ENCODE results near the gene ZIM2.

ZIM2 gene

DNA sequence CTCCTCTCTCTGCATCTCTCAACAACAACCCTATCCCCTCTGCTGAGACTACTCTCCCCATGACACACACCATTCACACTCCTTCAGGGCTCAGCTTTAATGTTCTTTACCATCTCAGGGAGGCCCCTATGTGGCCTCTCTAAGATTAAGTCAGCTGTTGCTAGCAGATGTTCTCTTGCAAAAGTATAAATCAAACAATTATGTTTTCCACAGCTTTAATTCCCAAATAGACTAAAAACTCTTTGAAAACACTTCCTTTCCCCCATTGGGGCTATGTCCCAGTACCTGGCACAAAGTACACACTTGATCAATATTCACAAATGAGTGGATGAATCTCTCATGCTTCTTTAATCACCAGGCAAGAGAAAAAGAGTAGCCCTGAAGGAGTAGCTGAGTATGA, 5.1 kb downstream of the ZIM2 start:
- TF ChIP-seq, protein P1, sequence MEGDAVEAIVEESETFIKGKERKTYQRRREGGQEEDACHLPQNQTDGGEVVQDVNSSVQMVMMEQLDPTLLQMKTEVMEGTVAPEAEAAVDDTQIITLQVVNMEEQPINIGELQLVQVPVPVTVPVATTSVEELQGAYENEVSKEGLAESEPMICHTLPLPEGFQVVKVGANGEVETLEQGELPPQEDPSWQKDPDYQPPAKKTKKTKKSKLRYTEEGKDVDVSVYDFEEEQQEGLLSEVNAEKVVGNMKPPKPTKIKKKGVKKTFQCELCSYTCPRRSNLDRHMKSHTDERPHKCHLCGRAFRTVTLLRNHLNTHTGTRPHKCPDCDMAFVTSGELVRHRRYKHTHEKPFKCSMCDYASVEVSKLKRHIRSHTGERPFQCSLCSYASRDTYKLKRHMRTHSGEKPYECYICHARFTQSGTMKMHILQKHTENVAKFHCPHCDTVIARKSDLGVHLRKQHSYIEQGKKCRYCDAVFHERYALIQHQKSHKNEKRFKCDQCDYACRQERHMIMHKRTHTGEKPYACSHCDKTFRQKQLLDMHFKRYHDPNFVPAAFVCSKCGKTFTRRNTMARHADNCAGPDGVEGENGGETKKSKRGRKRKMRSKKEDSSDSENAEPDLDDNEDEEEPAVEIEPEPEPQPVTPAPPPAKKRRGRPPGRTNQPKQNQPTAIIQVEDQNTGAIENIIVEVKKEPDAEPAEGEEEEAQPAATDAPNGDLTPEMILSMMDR (IDR thresholded peaks at IDR 0.05; ENCODE audit: control insufficient read depth, insufficient read depth, low read depth, low read length, missing control alignments) = no peak
- no peak overlapping the region for H3K4me3 ChIP-seq (ENCODE audit: control insufficient read depth, low read depth, low read length)
- DNase-seq (ENCODE audit: low read depth) = no peak

DNA sequence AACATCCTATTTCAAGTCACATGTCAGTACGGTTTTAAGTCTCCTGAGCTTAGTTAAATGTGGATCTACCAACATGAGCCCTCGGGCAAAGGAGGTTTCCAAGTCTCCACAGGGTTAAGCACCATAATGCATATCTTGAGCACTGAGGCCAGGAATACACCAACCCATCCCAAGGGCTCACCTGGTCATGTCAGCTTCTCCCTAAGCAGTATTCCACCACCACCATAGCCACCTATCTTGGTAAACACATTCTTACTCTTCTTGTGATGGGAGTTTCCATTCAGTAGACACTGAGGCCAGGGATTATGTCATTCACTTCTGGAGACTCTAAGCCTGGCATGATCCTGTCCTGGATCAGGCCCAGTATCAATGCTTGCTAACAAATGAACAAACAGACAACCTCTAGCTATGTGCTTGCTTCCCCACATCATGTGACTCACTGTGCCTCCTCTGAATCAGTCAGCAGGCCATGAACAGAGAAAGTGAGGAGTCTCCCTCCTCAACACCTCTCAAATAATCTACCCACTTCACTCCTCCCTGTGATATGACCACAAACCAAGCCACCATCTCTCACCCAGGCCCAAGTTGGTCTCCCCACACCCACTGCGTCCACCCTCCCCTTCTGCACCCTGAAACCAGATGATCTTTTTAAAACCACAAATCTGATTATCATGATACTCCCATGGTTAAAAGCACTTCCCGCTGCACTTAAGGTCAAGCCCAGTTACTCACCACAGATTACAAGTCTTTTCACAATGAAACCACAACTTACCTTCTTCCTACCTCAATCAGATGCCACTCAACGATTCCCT, 5.8 kb downstream of the ZIM2 start:
- no peak overlapping the region for H3K4me3 ChIP-seq (ENCODE audit: control insufficient read depth, low read depth, low read length)
- no peak for DNase-seq (ENCODE audit: low read depth)
- TF ChIP-seq, protein P1 (IDR thresholded peaks at IDR 0.05; ENCODE audit: control insufficient read depth, insufficient read depth, low read depth, low read length, missing control alignments) = no peak

DNA sequence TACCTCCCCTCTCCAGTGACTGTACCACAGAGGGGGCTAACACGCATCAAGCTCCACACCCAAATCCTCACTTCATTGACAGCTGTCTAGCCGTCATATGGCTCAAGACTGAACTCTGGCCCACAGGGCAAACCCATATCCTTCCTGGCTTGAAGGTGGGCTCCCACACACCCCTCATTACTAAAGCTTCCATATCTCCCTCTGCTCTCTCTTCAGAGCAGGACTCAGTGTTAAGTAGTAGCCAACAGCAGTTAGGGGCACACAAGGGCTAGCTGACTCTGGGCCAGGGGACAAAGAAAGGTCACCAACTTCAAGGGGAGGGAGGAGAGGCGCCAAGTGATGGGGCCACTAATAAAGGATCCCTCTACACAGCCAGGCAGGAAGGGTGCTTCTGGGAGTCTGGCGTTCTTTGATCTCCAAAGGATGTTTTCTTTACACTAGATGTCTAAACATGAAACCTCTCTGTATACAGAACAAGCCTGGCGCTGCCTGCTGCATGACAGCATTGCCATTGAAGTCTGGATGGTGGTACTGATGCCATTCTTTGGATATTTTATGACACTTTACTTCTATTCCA, 8.1 kb downstream of the ZIM2 start:
- TF ChIP-seq, protein P1 (IDR thresholded peaks at IDR 0.05; ENCODE audit: control insufficient read depth, insufficient read depth, low read depth, low read length, missing control alignments) = no peak
- no peak overlapping the region for H3K4me3 ChIP-seq (ENCODE audit: control insufficient read depth, low read depth, low read length)
- no peak for DNase-seq (ENCODE audit: low read depth)

DNA sequence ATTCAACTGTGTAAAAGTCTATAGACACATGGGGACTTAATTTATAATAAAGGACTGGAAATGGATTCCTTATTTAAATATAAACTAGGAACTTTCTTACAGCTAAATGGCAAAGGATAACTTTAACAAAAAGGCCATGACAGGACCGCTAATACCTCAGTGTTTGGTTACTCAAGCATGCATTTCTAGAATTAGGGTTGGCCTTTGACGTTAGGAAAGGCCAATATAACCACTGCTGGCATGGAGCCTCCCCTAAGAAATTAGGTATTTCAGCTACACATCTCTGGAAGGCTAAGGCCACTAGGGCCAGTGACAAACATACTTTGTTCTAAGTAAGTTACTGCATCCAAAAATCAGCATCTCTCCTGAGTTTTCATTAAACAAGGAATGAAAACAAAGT, 9.3 kb downstream of the ZIM2 start:
- TF ChIP-seq, protein P1 (IDR thresholded peaks at IDR 0.05; ENCODE audit: control insufficient read depth, insufficient read depth, low read depth, low read length, missing control alignments) = no peak
- H3K4me3 ChIP-seq (ENCODE audit: control insufficient read depth, low read depth, low read length) = no peak overlapping the region
- DNase-seq (ENCODE audit: low read depth) = no peak

DNA sequence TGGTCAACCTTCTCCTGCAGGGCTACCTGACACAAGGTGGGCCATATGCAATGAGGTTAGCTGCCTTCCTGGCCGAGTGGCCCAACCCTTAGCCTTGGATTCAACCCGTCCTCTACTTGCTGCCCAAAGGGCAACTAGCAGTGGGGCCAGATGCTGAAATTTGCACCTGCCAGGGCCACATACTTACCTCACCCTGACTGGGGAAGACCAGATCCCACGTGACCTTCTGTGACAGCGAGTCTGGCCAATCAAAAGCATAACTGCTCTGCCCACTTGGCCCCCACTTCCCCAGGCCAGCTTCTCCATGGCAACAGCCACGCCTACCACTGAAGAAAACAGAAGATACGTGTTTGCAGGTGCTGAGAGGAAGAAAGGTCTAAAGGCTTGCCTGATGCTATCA, 10.9 kb downstream of the ZIM2 start:
- TF ChIP-seq, protein P1 (IDR thresholded peaks at IDR 0.05; ENCODE audit: control insufficient read depth, insufficient read depth, low read depth, low read length, missing control alignments) = no peak
- no peak overlapping the region for H3K4me3 ChIP-seq (ENCODE audit: control insufficient read depth, low read depth, low read length)
- DNase-seq (ENCODE audit: low read depth) = no peak

DNA sequence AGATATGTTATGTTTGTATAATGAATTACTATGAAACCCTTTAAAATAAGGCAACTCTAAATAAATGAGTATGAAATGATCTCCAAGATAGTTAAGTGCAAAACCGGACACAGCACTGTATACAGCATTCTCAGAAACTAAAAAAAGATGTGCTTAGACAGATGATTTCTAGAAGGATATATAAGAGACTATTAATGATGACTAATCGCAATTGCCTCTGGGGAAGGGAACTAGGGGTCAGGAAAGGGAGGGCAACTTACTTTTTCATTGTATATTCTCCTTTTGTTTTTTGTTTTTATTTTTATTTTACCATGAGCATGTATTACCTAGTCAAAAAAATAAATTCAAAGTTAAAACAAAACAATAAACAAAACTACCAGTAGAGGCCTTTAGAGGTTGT, 12.8 kb downstream of the ZIM2 start:
- DNase-seq (ENCODE audit: low read depth) = no peak
- TF ChIP-seq, protein P1 (IDR thresholded peaks at IDR 0.05; ENCODE audit: control insufficient read depth, insufficient read depth, low read depth, low read length, missing control alignments) = no peak
- no peak overlapping the region for H3K4me3 ChIP-seq (ENCODE audit: control insufficient read depth, low read depth, low read length)
